NT2/D1 (cell line): ENCODE data around the gene IL21R.
A peak's percentile ranks its signal among the peaks of the same experiment; 100 is the strongest.

ENCODE experiments used
- DNase-seq: peaks from one replicate; pipeline ENCODE4 v3.0.0-alpha.2; 2011; ENCODE audit warnings: low read depth, low spot score
- H3K27me3 ChIP-seq: 2 replicates; pipeline ENCODE4 v1.6.0; 2011; ENCODE audit warnings: mild to moderate bottlenecking; ENCODE audit not compliant: insufficient read length, insufficient read depth
- H3K36me3 ChIP-seq: 2 replicates; pipeline ENCODE4 v1.6.1; 2011; ENCODE audit warnings: mild to moderate bottlenecking, low read length, mixed read lengths; ENCODE audit not compliant: insufficient read depth, insufficient read length
- H3K4me1 ChIP-seq: 2 replicates; pipeline ENCODE4 v1.5.1; 2011; ENCODE audit not compliant: insufficient read depth, insufficient read length
- H3K4me3 ChIP-seq: 2 replicates; pipeline ENCODE4 v1.5.1; 2011; ENCODE audit warnings: low read depth; ENCODE audit not compliant: insufficient read length
- H3K9ac ChIP-seq: 2 replicates; pipeline ENCODE4 v1.6.0; 2011; ENCODE audit warnings: low read depth; ENCODE audit not compliant: insufficient read length
- H3K9me3 ChIP-seq: 2 replicates; pipeline ENCODE4 v1.5.1; 2011; ENCODE audit warnings: mild to moderate bottlenecking, low read length; ENCODE audit not compliant: insufficient read depth
- SUZ12 ChIP-seq: IDR thresholded peaks from 2 replicates; pipeline ENCODE4 v1.6.1; 2011; ENCODE audit not compliant: insufficient read length, insufficient read depth; ENCODE audit errors: extremely low read depth
- YY1 ChIP-seq: IDR thresholded peaks from 2 replicates; pipeline ENCODE4 v1.6.1; 2011; ENCODE audit not compliant: insufficient read length, insufficient read depth
- ZNF274 ChIP-seq: IDR thresholded peaks from 2 replicates; pipeline ENCODE4 v1.6.1; 2011; ENCODE audit warnings: mild to moderate bottlenecking, low read depth, low read length

IL21R gene

DNA sequence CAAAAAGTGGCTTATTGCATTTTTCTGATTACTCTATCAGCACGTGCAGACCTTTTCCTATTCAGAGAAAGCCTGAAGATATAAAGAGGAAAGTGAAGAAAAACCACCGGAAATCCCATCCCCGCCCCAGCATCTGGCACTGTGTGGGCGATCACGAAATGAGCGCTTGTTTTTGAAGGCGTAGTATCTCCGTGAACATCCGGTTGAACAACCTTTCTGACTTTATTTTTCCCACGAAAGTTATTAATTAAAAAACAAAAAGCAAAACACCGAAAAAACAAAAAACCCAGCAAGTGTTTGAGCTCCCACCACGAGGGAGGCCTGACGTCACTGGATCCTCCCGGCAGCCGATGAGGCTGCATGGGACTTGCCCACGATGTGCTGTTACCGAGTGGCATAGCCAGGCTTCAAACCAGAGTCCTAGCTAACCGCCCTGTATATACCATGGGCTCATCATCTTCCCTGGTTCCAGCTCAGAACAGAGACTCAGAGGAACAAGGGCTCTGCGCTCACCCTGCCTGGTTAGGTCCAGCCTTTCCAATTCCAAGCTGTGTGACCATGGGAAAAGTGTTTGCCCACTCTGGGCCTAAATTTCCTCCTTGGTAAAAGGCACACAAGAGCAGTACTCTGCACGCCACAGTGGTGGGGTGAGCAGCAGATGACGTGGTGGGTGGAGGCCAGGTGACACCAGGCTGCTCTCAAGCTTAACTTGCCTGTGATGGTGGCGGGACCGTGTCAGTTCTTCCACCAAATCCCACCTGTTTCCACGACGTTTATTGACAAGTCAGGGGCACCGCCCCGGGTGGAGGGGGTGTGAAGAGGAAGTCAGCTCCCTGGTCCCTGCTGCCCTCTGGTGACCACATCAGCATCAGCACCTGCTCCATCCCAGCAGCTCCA lies 34.3 kb upstream of the IL21R start:
- Histone ChIP-seq H3K9ac (no peak overlapping the region), H3K4me1 (no peaks in the 10 kb centered on the region), H3K27me3 (no peaks in the 10 kb centered on the region), H3K4me3 (no peak overlapping the region), H3K36me3 (peaks cover 14% of the 10 kb centered on the region), H3K9me3 (no peaks in the 10 kb centered on the region)
- DNase-seq, result peak; percentile 55
- TF ChIP-seq ZNF274, result no peak
- TF ChIP-seq SUZ12, result no peak
- no peak for TF ChIP-seq YY1

DNA sequence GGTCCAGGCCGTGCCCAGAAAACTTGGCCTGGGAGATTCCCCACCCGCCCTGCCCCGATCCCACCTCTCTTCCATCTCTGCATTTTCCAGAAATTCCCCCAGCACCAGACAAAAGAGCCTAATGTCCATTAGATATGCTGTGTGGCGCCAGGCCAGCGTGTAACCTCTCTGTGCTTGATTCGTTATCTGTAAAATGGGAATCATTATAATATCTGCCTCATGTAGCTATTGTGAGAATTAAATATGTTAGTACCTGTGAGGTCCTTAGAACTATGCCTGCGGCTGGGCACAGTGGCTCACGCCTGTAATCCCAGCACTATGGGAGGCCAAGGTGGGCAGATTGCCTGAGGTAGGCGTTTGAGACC lies 33.6 kb upstream of the IL21R start:
- Histone ChIP-seq H3K9ac (no peak overlapping the region), H3K4me3 (no peak overlapping the region), H3K27me3 (no peaks in the 10 kb centered on the region), H3K4me1 (no peaks in the 10 kb centered on the region), H3K9me3 (no peaks in the 10 kb centered on the region), H3K36me3 (peaks cover 8% of the 10 kb centered on the region)
- no peak for TF ChIP-seq SUZ12
- TF ChIP-seq YY1, result no peak
- no peak for TF ChIP-seq ZNF274
- DNase-seq, result no peak

DNA sequence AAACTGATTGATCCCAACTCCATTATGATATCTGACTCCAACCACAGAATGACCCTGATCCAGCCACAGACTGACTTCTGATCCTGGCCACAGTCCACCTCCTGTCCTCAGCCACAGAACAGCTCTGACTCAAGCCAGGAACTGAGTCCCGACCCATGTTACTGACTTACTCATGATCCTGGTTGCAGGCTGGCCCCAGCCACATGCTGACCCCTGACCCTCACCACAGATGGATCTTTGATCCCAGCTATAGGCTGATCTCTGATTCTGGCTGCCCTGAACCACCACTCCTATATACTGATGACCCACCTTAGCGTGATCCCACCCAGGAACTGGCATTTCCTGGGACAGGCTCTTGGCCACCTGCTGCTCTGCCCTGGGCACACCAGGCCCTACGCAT lies 32.2 kb upstream of the IL21R start:
- H3K36me3 ChIP-seq, result no peaks in the 10 kb centered on the region
- no peaks in the 10 kb centered on the region for H3K27me3 ChIP-seq
- no peak for TF ChIP-seq ZNF274
- no peak for TF ChIP-seq SUZ12
- no peak for TF ChIP-seq YY1
- no peak overlapping the region for H3K4me3 ChIP-seq
- H3K9ac ChIP-seq, result no peak overlapping the region
- H3K9me3 ChIP-seq, result no peaks in the 10 kb centered on the region
- no peaks in the 10 kb centered on the region for H3K4me1 ChIP-seq
- no peak for DNase-seq

DNA sequence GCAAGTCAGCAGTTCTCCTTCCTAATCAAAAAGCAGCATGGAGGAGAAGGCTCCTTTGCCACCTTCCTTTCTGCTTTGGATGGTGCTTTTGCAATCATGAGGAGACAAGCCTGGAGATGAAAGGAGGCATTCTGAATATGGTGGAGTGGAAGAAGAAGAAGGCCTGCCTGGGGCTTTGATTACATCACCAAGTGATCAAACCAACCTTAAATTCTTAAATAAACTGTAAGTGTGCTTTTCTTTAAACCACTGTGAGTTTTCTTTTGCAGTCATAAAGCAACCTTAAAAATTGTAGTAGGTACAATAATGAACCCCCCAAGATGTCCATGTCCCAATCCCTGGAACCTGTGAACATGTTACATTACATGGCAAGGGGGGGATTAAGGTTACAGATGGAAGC lies 31.7 kb upstream of the IL21R start:
- TF ChIP-seq YY1 (no peak), SUZ12 (no peak), ZNF274 (no peak)
- no peaks in the 10 kb centered on the region for H3K9me3 ChIP-seq
- no peaks in the 10 kb centered on the region for H3K4me1 ChIP-seq
- no peaks in the 10 kb centered on the region for H3K36me3 ChIP-seq
- no peak overlapping the region for H3K9ac ChIP-seq
- no peaks in the 10 kb centered on the region for H3K27me3 ChIP-seq
- no peak overlapping the region for H3K4me3 ChIP-seq
- DNase-seq, result no peak

DNA sequence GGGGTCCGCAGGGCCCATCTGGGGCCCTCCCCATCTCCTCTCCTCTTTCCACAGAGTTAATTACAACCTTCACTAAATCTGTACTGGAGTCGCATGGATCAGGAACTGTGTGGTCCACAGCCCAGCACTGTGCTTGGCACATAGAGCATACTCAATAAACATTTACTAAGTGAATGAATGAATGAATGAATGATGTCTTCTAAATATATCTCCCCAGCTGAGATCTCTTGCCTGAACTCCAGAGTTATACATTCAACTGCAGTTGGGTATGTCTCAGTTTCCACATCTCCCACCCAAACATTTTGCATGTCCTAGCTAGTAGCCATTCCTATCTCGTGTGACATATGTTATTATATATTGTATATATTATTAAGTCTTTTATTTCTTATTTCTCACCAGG lies 28.7 kb upstream of the IL21R start:
- Histone ChIP-seq H3K9ac (no peak overlapping the region), H3K27me3 (no peaks in the 10 kb centered on the region), H3K9me3 (no peaks in the 10 kb centered on the region), H3K36me3 (no peaks in the 10 kb centered on the region), H3K4me3 (no peak overlapping the region), H3K4me1 (no peaks in the 10 kb centered on the region)
- TF ChIP-seq SUZ12, result no peak
- no peak for TF ChIP-seq YY1
- no peak for TF ChIP-seq ZNF274
- DNase-seq, result no peak

DNA sequence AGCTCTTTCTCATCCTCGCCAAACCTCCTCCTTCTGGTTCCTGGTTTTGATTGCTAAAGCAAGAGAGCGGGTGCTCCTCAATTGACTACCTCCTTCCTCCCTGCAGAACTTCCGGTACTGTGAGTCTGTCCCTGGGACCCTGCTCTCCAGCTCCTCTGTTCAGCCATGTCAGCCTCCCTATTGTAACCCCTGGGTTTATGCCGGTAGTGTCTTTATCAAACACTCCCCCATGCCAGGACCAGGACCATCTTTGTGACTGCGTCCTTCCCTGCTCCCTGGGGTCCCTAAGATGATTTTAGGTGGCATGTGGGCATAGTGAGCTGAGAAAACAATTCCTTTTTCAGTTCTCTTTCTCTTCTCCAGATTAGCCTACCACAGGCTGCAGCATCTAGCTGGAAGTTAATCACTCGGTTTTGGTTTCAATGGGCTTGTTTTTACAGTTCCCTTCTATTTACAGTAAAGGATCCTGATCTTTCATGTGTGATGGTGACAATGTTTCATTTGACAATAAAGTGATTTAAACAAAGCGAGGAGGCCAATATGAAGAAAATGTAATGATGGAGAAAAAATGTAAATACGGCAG lies 27.7 kb upstream of the IL21R start:
- H3K9me3 ChIP-seq, result no peaks in the 10 kb centered on the region
- no peak overlapping the region for H3K4me3 ChIP-seq
- no peaks in the 10 kb centered on the region for H3K27me3 ChIP-seq
- no peak overlapping the region for H3K9ac ChIP-seq
- peaks cover 5% of the 10 kb centered on the region for H3K4me1 ChIP-seq
- DNase-seq, result no peak
- TF ChIP-seq YY1, result no peak
- TF ChIP-seq SUZ12, result no peak
- no peak for TF ChIP-seq ZNF274
- H3K36me3 ChIP-seq, result no peaks in the 10 kb centered on the region

DNA sequence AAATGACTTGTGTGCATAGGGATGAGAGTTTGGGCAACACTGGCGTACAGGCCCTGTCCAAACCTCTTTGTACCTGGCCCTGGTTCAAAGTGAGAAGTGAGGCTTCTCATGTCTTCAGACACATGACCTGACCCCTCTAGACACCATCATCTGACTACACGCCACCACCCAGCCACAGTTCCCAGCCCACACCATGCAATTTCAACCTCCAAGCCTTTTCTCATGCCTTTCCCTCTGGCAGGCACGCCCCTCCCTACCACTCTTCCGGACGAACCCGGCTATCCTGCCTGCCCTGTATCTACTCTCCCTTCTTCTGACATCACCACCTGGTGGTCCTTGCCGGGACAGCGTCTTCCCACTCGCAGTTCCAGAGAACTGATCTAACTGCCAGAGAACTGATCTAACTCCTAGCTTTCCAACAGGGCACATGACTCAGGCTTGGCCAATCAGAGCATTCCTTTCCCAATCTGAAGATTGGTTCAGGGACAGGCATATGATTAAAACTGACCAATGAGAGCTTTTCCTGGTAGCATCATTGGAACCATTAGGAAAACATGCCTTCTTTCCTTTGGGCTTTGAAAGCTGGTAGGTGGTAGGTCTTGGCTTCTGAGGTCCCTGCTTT lies 27.1 kb upstream of the IL21R start:
- no peak for TF ChIP-seq ZNF274
- no peak for TF ChIP-seq YY1
- no peak for TF ChIP-seq SUZ12
- H3K9me3 ChIP-seq, result 0 out of 2 replicates have a peak, but pooled peaks cover under 1% of the 10 kb centered on the region
- no peaks in the 10 kb centered on the region for H3K36me3 ChIP-seq
- peaks cover 6% of the 10 kb centered on the region for H3K4me1 ChIP-seq
- DNase-seq, result peak; percentile 94
- H3K4me3 ChIP-seq, result no peak overlapping the region
- no peaks in the 10 kb centered on the region for H3K27me3 ChIP-seq
- H3K9ac ChIP-seq, result no peak overlapping the region
